ENCODE results near the gene NDUFS4.

GRCh38 chr5:53568871-53569270, 8.4 kb downstream of the NDUFS4 start:
- TF ChIP-seq EZH2 (IDR thresholded peaks at IDR 0.05; ENCODE audit: insufficient read depth, poor library complexity, severe bottlenecking) (no peak), EZH2phosphoT487 (IDR thresholded peaks at IDR 0.05; ENCODE audit: insufficient read depth, low read depth) (no peak)
